Kidney epithelial cell (primary cell): ENCODE results near the gene HOXC10. TPM values are rescaled to one million over a fixed set of nuclear protein-coding genes. Genes with fewer than 3 reads are reported as not detected.
A peak's percentile ranks its signal among the peaks of the same experiment; 100 is the strongest.

ENCODE experiments used
- DNase-seq: peaks from one replicate; pipeline ENCODE4 v3.0.0-alpha.2; 2010; ENCODE audit warnings: low read depth
- H3K27me3 ChIP-seq: 2 replicates; pipeline ENCODE4 v1.6.0; 2011; ENCODE audit warnings: low read length; ENCODE audit not compliant: control insufficient read depth, insufficient read depth
- H3K36me3 ChIP-seq: 2 replicates; pipeline ENCODE4 v1.5.1; 2011; ENCODE audit warnings: low read length; ENCODE audit not compliant: control insufficient read depth, insufficient read depth
- H3K4me3 ChIP-seq: 2 replicates; pipeline ENCODE4 v1.5.1; 2011; ENCODE audit warnings: low read depth, mild to moderate bottlenecking, control low read depth, low read length
- CTCF ChIP-seq: IDR thresholded peaks from 2 replicates; pipeline ENCODE4 v1.5.1; 2011; ENCODE audit warnings: mild to moderate bottlenecking, moderate library complexity, low read length, control low read depth, inconsistent platforms; ENCODE audit not compliant: insufficient read depth, poor library complexity, severe bottlenecking
- total RNA-seq: library from RNA; depleted of rRNA; stranded (reverse); fragments of >200 nt; gene quantifications from 2 replicates; pipeline ENCODE4 v1.2.3, GENCODE V29; 2015

HOXC10 gene
- total RNA-seq, 1 donor from 2014 or later, result 5.9 TPM

GRCh38 chr12:53977596-53978445 lies 7.1 kb upstream of the HOXC10 start:
- TF ChIP-seq CTCF, result no peak
- H3K4me3 ChIP-seq, result no peak overlapping the region
- DNase-seq, result no peak
- peaks cover 34% of the 10 kb centered on the region for H3K27me3 ChIP-seq
- no peaks in the 10 kb centered on the region for H3K36me3 ChIP-seq

GRCh38 chr12:53978477-53979356 lies 6.2 kb upstream of the HOXC10 start:
- Histone ChIP-seq H3K27me3 (peaks cover 31% of the 10 kb centered on the region), H3K4me3 (no peak overlapping the region), H3K36me3 (no peaks in the 10 kb centered on the region)
- TF ChIP-seq CTCF, result no peak
- no peak for DNase-seq

GRCh38 chr12:53980104-53980801 lies 4.7 kb upstream of the HOXC10 start:
- H3K36me3 ChIP-seq, result no peaks in the 10 kb centered on the region
- no peak for DNase-seq
- H3K27me3 ChIP-seq, result peaks cover 28% of the 10 kb centered on the region
- H3K4me3 ChIP-seq, result no peak overlapping the region
- no peak for TF ChIP-seq CTCF

GRCh38 chr12:53980802-53981496 lies 4.0 kb upstream of the HOXC10 start:
- no peak overlapping the region for H3K4me3 ChIP-seq
- no peaks in the 10 kb centered on the region for H3K36me3 ChIP-seq
- TF ChIP-seq CTCF, result no peak
- DNase-seq, result no peak
- peaks cover 31% of the 10 kb centered on the region for H3K27me3 ChIP-seq

- DNase-seq, result no peak
- H3K4me3 ChIP-seq, result peak overlapping the region; percentile 28
- H3K36me3 ChIP-seq, result no peaks in the 10 kb centered on the region
- peaks cover 33% of the 10 kb centered on the region for H3K27me3 ChIP-seq
- TF ChIP-seq CTCF, result no peak
Measured at GRCh38 chr12:53981634-53982565, 3.0 kb upstream of the HOXC10 start.
